Erythroblast (primary cell): ENCODE measurements around the gene TXNL1.

Experiments used
- GATA1 ChIP-seq: IDR thresholded peaks from 2 replicates; pipeline ENCODE4 v1.6.1; 2011; ENCODE audit warnings: low read depth, mild to moderate bottlenecking, control low read depth, low read length, moderate library complexity
- POLR2A ChIP-seq: IDR thresholded peaks from 2 replicates; pipeline ENCODE4 v1.6.1; 2011; ENCODE audit warnings: mild to moderate bottlenecking, low read length

GRCh38 chr18:56662502-56662901 is 24.1 kb upstream of the TXNL1 start:
- TF ChIP-seq POLR2A (no peak), GATA1 (no peak)
